Measurements from ENCODE around the gene NOD2. TPM values are rescaled to one million over a fixed set of nuclear protein-coding genes. Genes with fewer than 3 reads are reported as not detected.

The NOD2 gene
- total and polyA plus RNA-seq, 2 experiments from 2014 or later, result 0.27 to 0.66 TPM

DNA sequence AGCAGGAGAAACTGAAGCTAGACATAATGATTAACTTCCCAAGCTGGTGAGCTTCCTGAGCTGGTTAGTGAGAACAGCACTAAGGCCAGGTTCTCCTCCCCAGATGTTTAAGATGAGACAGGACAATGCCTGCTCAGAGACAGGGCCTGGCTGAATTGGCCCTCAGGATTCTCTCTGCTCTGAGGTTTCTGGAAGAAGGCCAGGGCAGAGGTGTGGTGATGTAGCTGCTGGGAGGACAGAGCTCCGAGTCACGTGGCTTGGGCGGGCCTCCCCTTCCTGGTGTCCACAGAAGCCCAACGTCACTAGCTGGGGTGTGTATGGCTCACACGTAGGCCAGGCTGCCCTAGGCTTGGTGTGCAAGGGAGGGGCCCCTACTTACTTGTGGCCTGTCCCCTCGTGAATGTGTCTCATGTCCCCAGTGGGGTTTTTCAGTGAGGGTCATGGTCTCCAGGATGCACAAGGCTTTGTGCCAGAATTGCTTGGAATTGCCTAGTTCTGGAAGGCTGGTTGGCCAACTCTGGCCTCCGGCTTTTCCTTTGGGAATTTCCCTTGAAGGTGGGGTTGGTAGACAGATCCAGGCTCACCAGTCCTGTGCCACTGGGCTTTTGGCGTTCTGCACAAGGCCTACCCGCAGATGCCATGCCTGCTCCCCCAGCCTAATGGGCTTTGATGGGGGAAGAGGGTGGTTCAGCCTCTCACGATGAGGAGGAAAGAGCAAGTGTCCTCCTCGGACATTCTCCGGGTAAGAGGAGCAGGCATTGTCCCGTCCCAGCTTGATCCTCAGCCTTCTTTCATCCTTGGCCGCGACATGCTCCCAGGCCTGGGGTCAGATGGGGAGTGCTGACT, 3.4 kb downstream of the NOD2 start:
- H3K9me2 ChIP-seq (ENCODE audit: insufficient read depth), result no peaks in the 10 kb centered on the region
- H3K9me3 Mint-ChIP-seq, result no peaks in the 10 kb centered on the region
- H3K27ac Mint-ChIP-seq, result no peak overlapping the region
- H3K4me1 ChIP-seq (ENCODE audit: insufficient read depth), result no peaks in the 10 kb centered on the region
- H3K79me2 ChIP-seq (replicated peaks; ENCODE audit: insufficient read depth), result no peaks in the 10 kb centered on the region
- peaks cover 3% of the 10 kb centered on the region for H3K4me1 Mint-ChIP-seq
- no peak overlapping the region for H3K4me3 ChIP-seq
- H2AFZ ChIP-seq, result no peak overlapping the region
- H4K20me1 ChIP-seq (replicated peaks; ENCODE audit: insufficient read depth), result no peaks in the 10 kb centered on the region
- no peak overlapping the region for H3K4me2 ChIP-seq
- ATAC-seq (no peak), DNase-seq (ENCODE audit: low spot score) (no peak)
- H3K27ac ChIP-seq (ENCODE audit: low read depth), result no peak overlapping the region
- no peak for TF ChIP-seq STAT1 (IDR thresholded peaks at IDR 0.05; ENCODE audit: unreplicated experiment)
- TF ChIP-seq NANOG (IDR thresholded peaks at IDR 0.05; ENCODE audit: borderline replicate concordance), result no peak
- no peak for TF ChIP-seq JUNB (IDR thresholded peaks at IDR 0.05; ENCODE audit: unreplicated experiment)
- TF ChIP-seq POLR2AphosphoS5 (IDR thresholded peaks at IDR 0.05; ENCODE audit: low read depth), result no peak
- no peak for TF ChIP-seq REST (IDR thresholded peaks at IDR 0.05; ENCODE audit: unreplicated experiment)
- TF ChIP-seq ETS1 (IDR thresholded peaks at IDR 0.05), result no peak
- TF ChIP-seq EZH2phosphoT487 (IDR thresholded peaks at IDR 0.05; ENCODE audit: unreplicated experiment), result no peak
- TF ChIP-seq ZNF331 (CRISPR knock-in tag; IDR thresholded peaks at IDR 0.05; ENCODE audit: low read depth), result no peak
- TF ChIP-seq, protein P1, sequence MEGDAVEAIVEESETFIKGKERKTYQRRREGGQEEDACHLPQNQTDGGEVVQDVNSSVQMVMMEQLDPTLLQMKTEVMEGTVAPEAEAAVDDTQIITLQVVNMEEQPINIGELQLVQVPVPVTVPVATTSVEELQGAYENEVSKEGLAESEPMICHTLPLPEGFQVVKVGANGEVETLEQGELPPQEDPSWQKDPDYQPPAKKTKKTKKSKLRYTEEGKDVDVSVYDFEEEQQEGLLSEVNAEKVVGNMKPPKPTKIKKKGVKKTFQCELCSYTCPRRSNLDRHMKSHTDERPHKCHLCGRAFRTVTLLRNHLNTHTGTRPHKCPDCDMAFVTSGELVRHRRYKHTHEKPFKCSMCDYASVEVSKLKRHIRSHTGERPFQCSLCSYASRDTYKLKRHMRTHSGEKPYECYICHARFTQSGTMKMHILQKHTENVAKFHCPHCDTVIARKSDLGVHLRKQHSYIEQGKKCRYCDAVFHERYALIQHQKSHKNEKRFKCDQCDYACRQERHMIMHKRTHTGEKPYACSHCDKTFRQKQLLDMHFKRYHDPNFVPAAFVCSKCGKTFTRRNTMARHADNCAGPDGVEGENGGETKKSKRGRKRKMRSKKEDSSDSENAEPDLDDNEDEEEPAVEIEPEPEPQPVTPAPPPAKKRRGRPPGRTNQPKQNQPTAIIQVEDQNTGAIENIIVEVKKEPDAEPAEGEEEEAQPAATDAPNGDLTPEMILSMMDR (conservative IDR thresholded peaks at IDR 0.05; ENCODE audit: low read depth in 2 of 2), result no peak
- TF ChIP-seq EZH2 (IDR thresholded peaks at IDR 0.05; ENCODE audit: low read depth, unreplicated experiment), result no peak
- TF ChIP-seq ZNF114 (CRISPR knock-in tag; IDR thresholded peaks at IDR 0.05), result no peak
- TF ChIP-seq CREB1 (CRISPR knock-in tag; IDR thresholded peaks at IDR 0.05; ENCODE audit: low read depth), result no peak
- no peak for TF ChIP-seq ZNF462 (CRISPR knock-in tag; IDR thresholded peaks at IDR 0.05)
- H3F3A ChIP-seq (replicated peaks; ENCODE audit: low read depth), result no peaks in the 10 kb centered on the region
- no peaks in the 10 kb centered on the region for H3K36me3 ChIP-seq (ENCODE audit: insufficient read depth)
- peaks cover 22% of the 10 kb centered on the region for H3K27me3 Mint-ChIP-seq (ENCODE audit: insufficient read depth, low read depth, poor library complexity)
- H3K4me3 Mint-ChIP-seq, result no peak overlapping the region
- H3K27me3 ChIP-seq (ENCODE audit: insufficient read depth), result peaks cover 19% of the 10 kb centered on the region
- no peaks in the 10 kb centered on the region for H3K36me3 Mint-ChIP-seq (ENCODE audit: low read depth)
